ENCODE results near the gene ABHD12. TPM values are rescaled to one million over a fixed set of nuclear protein-coding genes. Genes with fewer than 3 reads are reported as not detected.
A peak's percentile ranks its signal among the peaks of the same experiment; 100 is the strongest.

The ABHD12 gene
- total and polyA plus RNA-seq, 11 donors, result 15.6 to 43.8 (median 26.5) TPM

DNA sequence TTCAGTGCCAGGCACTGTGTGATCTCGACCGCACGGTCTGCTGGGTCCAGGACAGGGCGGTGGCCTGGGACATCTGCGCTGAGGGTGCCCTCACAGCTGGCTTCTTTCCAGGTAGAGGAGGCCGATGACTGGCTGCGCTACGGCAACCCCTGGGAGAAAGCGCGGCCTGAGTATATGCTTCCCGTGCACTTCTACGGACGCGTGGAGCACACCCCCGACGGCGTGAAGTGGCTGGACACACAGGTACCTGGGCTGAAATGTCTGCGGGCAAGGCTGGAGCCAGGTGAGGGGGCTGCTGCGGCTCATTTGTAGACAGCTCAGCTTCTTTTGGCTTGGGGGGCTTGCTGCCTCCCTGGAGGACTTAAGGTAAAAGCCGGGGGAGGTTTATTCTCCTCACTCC is 116.2 kb downstream of the ABHD12 start:
- peaks cover 0 to 75% (median 34%) of the 10 kb centered on the region in 12 donors for H3K4me1 ChIP-seq
- DNase-seq (peak; percentile 11 to 70 (median 39)), ATAC-seq (peak in 3 of 4 donors; percentile 10 to 47 (median 22))
- no peaks in the 10 kb centered on the region for H3K9me3 ChIP-seq
- H3K27ac ChIP-seq, result peak overlapping the region in 11 of 12 donors; percentile 29 to 75 (median 58)
- no peak overlapping the region for H3K4me3 ChIP-seq
- intact Hi-C loops (cut with DNase I), result loop anchor here in 3 of 10 donors (1.0 to 2.0 kb wide), 3 partner anchors 16 to 19 kb away; no protein-coding TSS in a partner anchor
- WGBS, 4 donors, result 72 to 86% (median 75%) methylated on average over 8 to 20 of the region's 20 CpGs
- TF ChIP-seq, protein P1, sequence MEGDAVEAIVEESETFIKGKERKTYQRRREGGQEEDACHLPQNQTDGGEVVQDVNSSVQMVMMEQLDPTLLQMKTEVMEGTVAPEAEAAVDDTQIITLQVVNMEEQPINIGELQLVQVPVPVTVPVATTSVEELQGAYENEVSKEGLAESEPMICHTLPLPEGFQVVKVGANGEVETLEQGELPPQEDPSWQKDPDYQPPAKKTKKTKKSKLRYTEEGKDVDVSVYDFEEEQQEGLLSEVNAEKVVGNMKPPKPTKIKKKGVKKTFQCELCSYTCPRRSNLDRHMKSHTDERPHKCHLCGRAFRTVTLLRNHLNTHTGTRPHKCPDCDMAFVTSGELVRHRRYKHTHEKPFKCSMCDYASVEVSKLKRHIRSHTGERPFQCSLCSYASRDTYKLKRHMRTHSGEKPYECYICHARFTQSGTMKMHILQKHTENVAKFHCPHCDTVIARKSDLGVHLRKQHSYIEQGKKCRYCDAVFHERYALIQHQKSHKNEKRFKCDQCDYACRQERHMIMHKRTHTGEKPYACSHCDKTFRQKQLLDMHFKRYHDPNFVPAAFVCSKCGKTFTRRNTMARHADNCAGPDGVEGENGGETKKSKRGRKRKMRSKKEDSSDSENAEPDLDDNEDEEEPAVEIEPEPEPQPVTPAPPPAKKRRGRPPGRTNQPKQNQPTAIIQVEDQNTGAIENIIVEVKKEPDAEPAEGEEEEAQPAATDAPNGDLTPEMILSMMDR (IDR thresholded peaks at IDR 0.05), result no peak
- TF ChIP-seq POLR2A (IDR thresholded peaks at IDR 0.05), result no peak
- H3K36me3 ChIP-seq, result peaks cover 0 to 99% (median 84%) of the 10 kb centered on the region in 9 donors
- no peaks in the 10 kb centered on the region for H3K27me3 ChIP-seq

DNA sequence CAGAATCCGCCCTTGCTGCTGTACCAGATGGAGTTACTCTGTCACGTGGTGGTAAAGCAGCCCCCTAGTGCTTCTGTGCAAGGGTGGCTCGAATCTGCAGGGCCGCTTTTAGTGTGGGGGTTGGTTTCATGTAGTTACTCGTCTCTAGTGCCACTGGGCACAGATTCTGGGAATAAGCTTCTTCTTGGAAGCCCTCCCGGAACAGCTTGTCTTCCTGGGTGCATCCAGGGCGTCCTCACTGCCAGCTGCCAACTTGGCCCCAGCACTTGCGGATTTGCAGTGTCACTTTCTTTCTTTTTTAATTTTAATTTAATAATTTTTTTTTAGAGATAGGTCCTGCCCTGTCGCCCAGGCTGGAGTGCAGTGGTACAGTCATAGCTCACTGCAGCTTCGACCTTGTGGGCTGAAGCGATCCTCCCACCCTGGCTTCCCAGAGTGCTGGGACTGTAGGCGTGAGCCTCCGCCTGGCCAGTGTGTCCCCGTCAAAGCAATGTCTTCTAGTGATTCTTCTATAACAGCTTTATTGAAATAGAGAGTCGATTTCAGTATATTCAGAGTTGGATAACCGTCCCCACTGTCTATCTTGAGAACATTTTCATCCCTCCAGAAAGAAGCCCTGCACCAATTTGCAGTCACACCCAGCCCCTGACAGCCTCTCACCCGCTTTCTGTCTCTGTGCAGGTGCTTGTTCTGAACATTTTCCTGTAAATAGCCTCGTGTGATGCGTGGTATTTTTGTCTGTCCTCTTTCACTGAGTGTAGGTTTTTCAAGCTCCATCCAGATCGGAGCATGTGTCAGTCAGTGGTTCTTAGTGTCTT is 116.9 kb downstream of the ABHD12 start:
- Histone ChIP-seq H3K27me3 (no peaks in the 10 kb centered on the region), H3K4me3 (no peak overlapping the region), H3K4me1 (peaks cover 0 to 77% (median 34%) of the 10 kb centered on the region in 12 donors), H3K36me3 (peaks cover 0 to 99% (median 84%) of the 10 kb centered on the region in 9 donors), H3K27ac (peak overlapping the region in 11 of 12 donors; percentile 29 to 75 (median 58)), H3K9me3 (no peaks in the 10 kb centered on the region)
- intact Hi-C loops (cut with DNase I), result loop anchor here in 3 of 10 donors (1.0 to 2.0 kb wide), 3 partner anchors 15 to 18 kb away; no protein-coding TSS in a partner anchor
- 59 to 64% (median 62%) methylated on average over 20 of the region's 20 CpGs for WGBS, 4 donors
- ATAC-seq, result peak in 1 of 4 donors; percentile 33
- TF ChIP-seq, protein P1 (IDR thresholded peaks at IDR 0.05), result no peak
- no peak for TF ChIP-seq POLR2A (IDR thresholded peaks at IDR 0.05)
- peak; percentile 8 to 50 (median 39) for DNase-seq

DNA sequence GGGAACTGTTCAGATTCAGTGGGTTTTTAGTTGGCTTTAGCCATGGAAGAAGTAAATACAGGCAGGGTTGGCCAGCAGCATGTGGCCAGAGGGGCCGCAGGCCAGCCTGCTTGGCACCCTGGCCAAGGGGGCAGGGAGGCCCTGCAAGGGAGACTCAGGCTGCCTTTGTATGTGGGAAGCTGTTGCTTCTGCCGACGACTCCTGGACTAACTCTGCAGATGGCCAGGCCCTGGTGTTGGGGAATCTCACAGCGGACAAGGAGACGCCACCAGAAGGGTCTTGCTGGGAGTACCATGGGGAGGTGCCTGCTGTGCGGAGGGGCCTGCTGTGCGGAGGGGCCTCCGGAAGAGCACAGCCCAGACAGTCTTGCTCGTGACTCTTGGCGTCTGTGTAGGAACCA is 117.6 kb downstream of the ABHD12 start:
- H3K9me3 ChIP-seq, result no peaks in the 10 kb centered on the region
- H3K4me1 ChIP-seq, result peaks cover 0 to 74% (median 33%) of the 10 kb centered on the region in 12 donors
- peaks cover 0 to 95% (median 78%) of the 10 kb centered on the region in 9 donors for H3K36me3 ChIP-seq
- no peak for ATAC-seq
- peak; percentile 4 to 53 (median 18) for DNase-seq
- H3K4me3 ChIP-seq, result no peak overlapping the region
- intact Hi-C loops (cut with DNase I), result no loop called here
- 51 to 67% (median 62%) methylated on average over 9 to 10 of the region's 10 CpGs for WGBS, 4 donors
- H3K27me3 ChIP-seq, result no peaks in the 10 kb centered on the region
- no peak for TF ChIP-seq POLR2A (IDR thresholded peaks at IDR 0.05)
- TF ChIP-seq, protein P1 (IDR thresholded peaks at IDR 0.05), result no peak
- peak overlapping the region in 9 of 12 donors; percentile 29 to 75 (median 60) for H3K27ac ChIP-seq

Measured in heart left ventricle (tissue), 16 donors.